Muscle of leg (tissue), 11 donors: ENCODE data around the gene GMPR2. TPM values are rescaled to one million over a fixed set of nuclear protein-coding genes. Genes with fewer than 3 reads are reported as not detected.
"Not testable (repeated sequence)": the region's sequence is repeated elsewhere in the genome, so short reads cannot be mapped to it uniquely, and the experiment has no call there.

Source experiments
- DNase-seq: peaks from one replicate; pipeline ENCODE4 v3.0.0; 2013
- H3K27ac ChIP-seq: one replicate; pipeline ENCODE4 v1.5.1; 2013; ENCODE audit warnings: mild to moderate bottlenecking, low read length, control low read depth
- H3K27me3 ChIP-seq: one replicate; pipeline ENCODE4 v1.6.1; 2013; ENCODE audit warnings: low read length; ENCODE audit not compliant: control insufficient read depth, insufficient read depth
- H3K36me3 ChIP-seq: one replicate; pipeline ENCODE4 v1.6.1; 2013; ENCODE audit warnings: low read length; ENCODE audit not compliant: control insufficient read depth, insufficient read depth
- H3K4me1 ChIP-seq: one replicate; pipeline ENCODE4 v1.6.1; 2013; ENCODE audit warnings: low read length; ENCODE audit not compliant: control insufficient read depth, insufficient read depth
- H3K4me3 ChIP-seq: one replicate; pipeline ENCODE4 v1.5.1; 2013; ENCODE audit warnings: low read length, control low read depth
- H3K9me3 ChIP-seq: replicated peaks from 2 replicates; pipeline ENCODE4 v1.6.1; 2013; ENCODE audit warnings: low read depth, low read length; ENCODE audit not compliant: control insufficient read depth
- WGBS: methylation state at CpG from one replicate; pipeline ENCODE4 v1.1.5; 2013; ENCODE audit warnings: missing lambda C conversion rate; ENCODE audit not compliant: insufficient coverage; 5-methylcytosine and 5-hydroxymethylcytosine counted together
- polyA plus RNA-seq, 8 donors: library from polyadenylated mRNA; unstranded; fragments of 120-200 nt; gene quantifications; one replicate each; pipeline versions ENCODE4 v1.2.1 to v1.2.3, GENCODE V29; 2013; ENCODE audit warnings: inconsistent platforms in 1 of 8, low replicate concordance in 1 of 8; ENCODE audit not compliant: insufficient read length in 8 of 8, insufficient read depth in 1 of 8
- total RNA-seq: library from RNA; stranded (reverse); fragments of 120-200 nt; gene quantifications from one replicate; pipeline ENCODE4 v1.2.4, GENCODE V29; 2013

GMPR2 gene
- total and polyA plus RNA-seq, 9 donors: 41.9 to 59.7 (median 48.2) TPM

GRCh38 chr14:24212924-24213865 lies 19.5 kb upstream of the GMPR2 start, which contains the start of gene CHMP4A:
CHMP4A (minus strand) TSS chr14:24213488; CDS start chr14:24213439, 49 bp downstream.
- under 1% methylated on average over 30 of the region's 53 CpGs for WGBS
- Histone ChIP-seq H3K4me3 (peak within 1 kb of the TSS; percentile 76), H3K27ac (peak within 1 kb of the TSS; percentile 100), H3K36me3 (peaks cover 49% of the 10 kb centered on the region), H3K4me1 (peaks cover 17% of the 10 kb centered on the region), H3K27me3 (no peaks in the 10 kb centered on the region), H3K9me3 (no peaks in the 10 kb centered on the region)
- DNase-seq: peak; percentile 99

DNA sequence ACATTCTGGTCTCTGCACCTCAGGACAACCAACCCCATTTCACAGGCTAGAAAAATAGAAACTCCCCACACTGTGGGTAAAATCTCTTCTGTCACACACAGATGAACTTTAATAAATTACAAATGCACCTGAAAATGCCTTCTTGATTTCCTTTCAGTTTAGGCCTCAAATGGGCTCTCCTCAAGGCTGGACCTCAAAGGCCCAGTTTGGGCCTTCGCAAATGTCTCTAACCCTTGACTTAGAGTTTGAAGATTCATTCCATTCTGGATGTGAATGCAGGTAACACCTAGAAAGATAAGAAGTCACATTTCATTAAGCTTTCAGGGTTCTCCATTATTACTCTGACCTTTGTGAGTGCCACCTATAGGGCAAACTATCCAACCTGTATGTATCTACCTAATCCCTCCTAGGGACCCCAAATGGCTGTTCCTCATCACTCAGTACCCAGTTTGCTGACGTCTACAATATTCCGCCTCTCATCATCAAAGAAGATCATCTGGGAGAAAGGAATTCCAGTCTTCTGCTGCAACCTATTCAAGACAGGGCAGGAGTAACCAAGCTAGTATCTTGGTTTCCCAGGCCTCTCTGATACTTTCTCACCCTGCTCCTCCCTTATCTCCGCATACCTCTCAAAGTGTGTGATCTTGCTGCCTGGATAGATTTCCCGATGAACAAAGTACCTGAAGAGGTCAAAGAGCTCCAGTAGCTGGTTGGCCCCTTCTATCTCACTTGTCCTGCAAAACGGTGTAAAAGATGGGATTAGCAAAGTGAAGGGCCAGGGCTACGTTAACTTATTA lies 18.7 kb upstream of the GMPR2 start:
- peak overlapping the region; percentile 76 for H3K4me3 ChIP-seq
- no peak for DNase-seq
- WGBS: 94% methylated on average over 4 of the region's 7 CpGs
- peak overlapping the region; percentile 100 for H3K27ac ChIP-seq
- no peaks in the 10 kb centered on the region for H3K27me3 ChIP-seq
- peaks cover 17% of the 10 kb centered on the region for H3K4me1 ChIP-seq
- H3K36me3 ChIP-seq: peaks cover 41% of the 10 kb centered on the region
- H3K9me3 ChIP-seq: no peaks in the 10 kb centered on the region

- peaks cover 17% of the 10 kb centered on the region for H3K4me1 ChIP-seq
- H3K27me3 ChIP-seq: no peaks in the 10 kb centered on the region
- H3K9me3 ChIP-seq: no peaks in the 10 kb centered on the region
- WGBS: 0% methylated on average over 18 of the region's 40 CpGs
- H3K36me3 ChIP-seq: peaks cover 24% of the 10 kb centered on the region
- H3K27ac ChIP-seq: peak within 1 kb of the TSS; percentile 97
- DNase-seq: peak; percentile 94
- peak within 1 kb of the TSS; percentile 66 for H3K4me3 ChIP-seq
Measured at GRCh38 chr14:24215495-24216344, 17.0 kb upstream of the GMPR2 start, which contains the start of gene MDP1. MDP1 (minus strand) TSS chr14:24216066; CDS start chr14:24215955, 111 bp downstream.

- peaks cover 19% of the 10 kb centered on the region for H3K36me3 ChIP-seq
- H3K27ac ChIP-seq: peak overlapping the region; percentile 97
- DNase-seq: no peak
- H3K27me3 ChIP-seq: no peaks in the 10 kb centered on the region
- H3K9me3 ChIP-seq: no peaks in the 10 kb centered on the region
- H3K4me3 ChIP-seq: peak overlapping the region; percentile 66
- peaks cover 17% of the 10 kb centered on the region for H3K4me1 ChIP-seq
- WGBS: no CpG with 5 or more reads among the region's 2 CpGs
Measured at GRCh38 chr14:24216345-24216699, 16.4 kb upstream of the GMPR2 start.

DNA sequence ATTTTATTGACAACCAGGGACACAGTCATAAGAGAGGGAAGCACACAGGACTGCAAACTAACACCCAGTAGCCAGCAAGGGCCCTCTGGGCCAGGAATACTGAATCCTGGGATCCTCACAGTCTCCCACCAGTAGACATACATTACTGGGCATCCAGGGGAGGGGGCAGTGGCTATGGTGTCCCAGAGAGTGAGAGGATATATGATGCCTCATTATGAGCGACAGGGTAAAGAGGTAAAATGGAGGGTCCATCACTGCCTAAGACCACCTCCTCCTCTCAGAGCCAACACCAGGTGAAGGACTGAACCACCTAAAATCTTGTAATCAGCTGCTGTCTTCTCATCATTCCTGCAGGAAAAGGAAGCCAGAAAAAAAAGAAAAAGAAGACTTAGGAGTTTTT lies 15.9 kb upstream of the GMPR2 start:
- not testable (repeated sequence) for H3K4me3 ChIP-seq, DNase-seq, H3K9me3 ChIP-seq, H3K27me3 ChIP-seq, H3K27ac ChIP-seq
- Histone ChIP-seq H3K4me1 (peaks cover 17% of the 10 kb centered on the region), H3K36me3 (peaks cover 16% of the 10 kb centered on the region)
- WGBS: no CpG with 5 or more reads among the region's 1 CpG

- Histone ChIP-seq H3K27me3 (no peaks in the 10 kb centered on the region), H3K9me3 (no peaks in the 10 kb centered on the region), H3K4me1 (peaks cover 12% of the 10 kb centered on the region), H3K4me3 (no peak overlapping the region), H3K27ac (no peak overlapping the region), H3K36me3 (peaks cover 14% of the 10 kb centered on the region)
- no peak for DNase-seq
- WGBS: no CpG with 5 or more reads among the region's 4 CpGs
Measured at GRCh38 chr14:24219080-24219479, 13.6 kb upstream of the GMPR2 start.

GRCh38 chr14:24219521-24219920 lies 13.2 kb upstream of the GMPR2 start:
- no CpG with 5 or more reads among the region's 3 CpGs for WGBS
- no peak overlapping the region for H3K27ac ChIP-seq
- H3K4me1 ChIP-seq: peaks cover 9% of the 10 kb centered on the region
- H3K36me3 ChIP-seq: peaks cover 12% of the 10 kb centered on the region
- H3K9me3 ChIP-seq: no peaks in the 10 kb centered on the region
- H3K4me3 ChIP-seq: no peak overlapping the region
- no peaks in the 10 kb centered on the region for H3K27me3 ChIP-seq
- no peak for DNase-seq

DNA sequence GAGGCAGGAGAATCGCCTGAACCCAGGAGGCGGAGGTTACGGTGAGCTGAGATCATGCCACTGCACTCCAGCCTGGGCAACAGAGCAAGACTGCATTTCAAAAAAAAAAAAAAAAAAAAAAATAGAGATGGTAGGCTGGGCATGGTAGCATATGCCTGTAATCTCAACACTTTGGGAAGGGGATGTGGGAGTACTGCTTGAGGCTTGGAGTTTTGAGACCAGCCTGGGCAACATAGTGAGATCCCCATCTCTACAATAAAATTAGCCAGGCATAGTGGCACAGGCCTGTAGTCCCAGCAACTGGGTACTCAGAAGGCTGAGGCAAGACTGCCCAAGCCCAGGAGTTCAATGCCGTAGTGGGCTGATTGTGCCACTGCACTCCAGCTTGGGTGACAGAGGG lies 9.7 kb upstream of the GMPR2 start:
- not testable (repeated sequence) for H3K4me1 ChIP-seq
- WGBS: 92% methylated on average over 2 of the region's 4 CpGs

DNA sequence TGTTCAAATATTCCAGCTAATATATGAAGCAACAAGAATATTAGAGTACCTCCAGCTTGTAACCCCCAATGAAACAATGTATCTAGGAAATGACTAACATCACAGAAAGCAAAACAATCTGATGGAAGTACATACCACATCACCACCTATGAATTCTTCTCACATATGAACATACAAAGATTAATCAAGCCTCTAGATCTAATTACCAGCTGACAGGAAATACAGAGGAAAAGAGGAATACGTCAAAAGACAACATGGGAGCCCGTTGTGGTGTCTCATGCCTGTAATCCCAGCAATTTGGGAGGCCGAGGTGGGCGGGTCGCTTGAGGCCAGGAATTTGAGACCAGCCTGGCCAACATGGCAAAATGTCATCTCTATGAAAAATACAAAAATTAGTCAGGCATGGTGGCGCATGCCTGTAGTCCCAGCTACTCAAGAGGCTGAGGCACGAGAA lies 8.1 kb upstream of the GMPR2 start:
- Histone ChIP-seq H3K36me3 (peaks cover 7% of the 10 kb centered on the region), H3K27ac (peak overlapping the region; percentile 65), H3K4me3 (no peak overlapping the region), H3K27me3 (no peaks in the 10 kb centered on the region), H3K9me3 (no peaks in the 10 kb centered on the region), H3K4me1 (no peaks in the 10 kb centered on the region)
- no peak for DNase-seq
- 88% methylated on average over 2 of the region's 7 CpGs for WGBS

More for the DNA sequence above, 9.7 kb upstream of the GMPR2 start:
- H3K27ac ChIP-seq, H3K36me3 ChIP-seq, H3K4me3 ChIP-seq, DNase-seq, H3K9me3 ChIP-seq, H3K27me3 ChIP-seq: not testable (repeated sequence)
